OCI-LY7 (cell line): ENCODE measurements around the gene PCSK7. TPM values are rescaled to one million over a fixed set of nuclear protein-coding genes. Genes with fewer than 3 reads are reported as not detected.

ENCODE experiments used
- BruUV-seq: library from RNA; stranded (reverse); fragments of 400-500 nt; replicated peaks from 2 replicates; lab custom pipeline; 2021; lab: Mats Ljungman, UMichigan
- CTCF ChIA-PET: fragments of 300-600 bp; sonication (Branson Sonifier 250); formaldehyde crosslinking; loops from one replicate; lab custom pipeline; 2022; ENCODE audit warnings: antibody characterized with exemption; ENCODE audit not compliant: unreplicated experiment; lab: Charles Lee
- POLR2A ChIA-PET: fragments of 300-600 bp; sonication (Branson Sonifier 250); formaldehyde crosslinking; loops from one replicate; lab custom pipeline; 2022; ENCODE audit warnings: antibody characterized with exemption; lab: Charles Lee
- DNase-seq: peaks from one replicate; pipeline ENCODE4 v3.0.0-alpha.2; 2015; ENCODE audit warnings: low spot score
- H2AFZ ChIP-seq: fragments of 200-600 bp; sonication (generic), shearing (Covaris generic); 2 replicates; pipeline ENCODE4 v1.6.1; 2014; ENCODE audit warnings: mild to moderate bottlenecking, antibody characterized with exemption, low read length, moderate library complexity
- H3K27ac ChIP-seq: fragments of 200-600 bp; sonication (generic); 2 replicates; pipeline ENCODE4 v1.5.1; 2014; ENCODE audit warnings: mixed run types, low read depth, mild to moderate bottlenecking, moderate library complexity, low read length, inconsistent platforms; ENCODE audit not compliant: poor library complexity, severe bottlenecking
- H3K36me3 ChIP-seq: fragments of 200-600 bp; sonication (generic); 2 replicates; pipeline ENCODE4 v1.6.1; 2014; ENCODE audit warnings: mild to moderate bottlenecking, antibody characterized with exemption, low read length, moderate library complexity, mixed read lengths; ENCODE audit not compliant: insufficient read depth
- H3K4me1 ChIP-seq: fragments of 200-600 bp; sonication (generic); 2 replicates; pipeline ENCODE4 v1.5.1; 2014; ENCODE audit warnings: mild to moderate bottlenecking, low read length; ENCODE audit not compliant: insufficient read depth, poor library complexity, severe bottlenecking
- H3K4me2 ChIP-seq: fragments of 200-600 bp; sonication (generic); 2 replicates; pipeline ENCODE4 v1.6.1; 2014; ENCODE audit warnings: mild to moderate bottlenecking, low read length
- H3K4me3 ChIP-seq: fragments of 200-600 bp; sonication (generic); 2 replicates; pipeline ENCODE4 v1.5.1; 2014; ENCODE audit warnings: mild to moderate bottlenecking, low read depth, low read length; ENCODE audit not compliant: poor library complexity, severe bottlenecking
- H3K79me2 ChIP-seq: fragments of 200-600 bp; sonication (generic); 2 replicates; pipeline ENCODE4 v1.6.1; 2016; ENCODE audit warnings: low read depth, mild to moderate bottlenecking, low read length, moderate library complexity, mixed read lengths; ENCODE audit not compliant: insufficient read depth
- H3K9me2 ChIP-seq: fragments of 200-600 bp; sonication (generic); 2 replicates; pipeline ENCODE4 v1.6.1; 2016; ENCODE audit warnings: mild to moderate bottlenecking, low read length, mixed read lengths; ENCODE audit not compliant: insufficient read depth
- H3K9me3 ChIP-seq: fragments of 200-600 bp; sonication (generic); 2 replicates; pipeline ENCODE4 v1.6.1; 2014; ENCODE audit warnings: mild to moderate bottlenecking, mixed run types, low read length, mixed read lengths
- H4K20me1 ChIP-seq: fragments of 200-600 bp; sonication (generic); 2 replicates; pipeline ENCODE4 v1.6.1; 2014; ENCODE audit warnings: mild to moderate bottlenecking, antibody characterized with exemption, low read length, moderate library complexity, mixed read lengths; ENCODE audit not compliant: insufficient read depth
- EZH2phosphoT487 ChIP-seq: fragments of 200-600 bp; sonication (generic); IDR thresholded peaks from 2 replicates; pipeline ENCODE4 v1.6.1; 2018; ENCODE audit warnings: low read depth, borderline replicate concordance, mild to moderate bottlenecking, mixed run types, antibody characterized with exemption, low read length, moderate library complexity, mixed read lengths
- intact Hi-C: fragments of 100-400 bp; cut with micrococcal nuclease; formaldehyde crosslinking; loops from one replicate; pipeline ENCODE4 v1.10.0; 2022; ENCODE audit not compliant: unreplicated experiment
- total RNA-seq, 2 experiments: library from RNA; depleted of rRNA in 1 of 2; stranded (reverse); fragments of >200 nt in 1 of 2; shearing (Covaris generic) in 1 of 2; gene quantifications; 2 replicates each; pipeline ENCODE4 v1.2.3, GENCODE V29; 2014 to 2022
- TF ChIP-seq, protein P1 (sequence below): fragments of 200-600 bp; sonication (generic); conservative IDR thresholded peaks from 2 replicates; pipeline ENCODE4 v1.5.1; 2014; ENCODE audit warnings: mild to moderate bottlenecking, antibody characterized with exemption, low read length, moderate library complexity, mixed read lengths

Gene PCSK7
- total RNA-seq, 2 experiments from 2014 or later: 44.1 to 91.2 TPM

DNA sequence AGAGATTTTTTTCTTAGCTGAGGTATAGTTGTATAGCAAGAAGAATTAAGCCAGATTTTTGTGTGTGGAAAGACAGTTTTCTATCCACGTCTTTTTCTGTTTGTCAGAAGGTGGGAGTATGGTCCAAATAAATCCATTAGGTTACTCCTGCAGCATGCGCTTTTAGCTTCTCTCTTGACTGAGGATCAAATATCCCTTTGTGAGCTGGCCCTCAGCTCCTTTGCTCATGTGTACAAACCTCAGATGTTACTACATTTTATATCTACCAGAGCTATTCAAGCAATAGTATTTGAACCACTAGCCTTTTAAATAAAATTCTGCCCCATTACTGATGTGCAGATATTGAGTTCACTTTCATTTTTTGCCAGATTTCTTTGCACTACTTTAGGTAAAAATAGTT lies 62.1 kb downstream of the PCSK7 start:
- Histone ChIP-seq H3K27ac (no peak overlapping the region), H3K4me1 (no peaks in the 10 kb centered on the region), H2AFZ (no peak overlapping the region), H3K4me2 (no peak overlapping the region), H3K9me3 (no peaks in the 10 kb centered on the region), H3K79me2 (no peaks in the 10 kb centered on the region), H3K4me3 (no peak overlapping the region), H4K20me1 (no peaks in the 10 kb centered on the region), H3K9me2 (no peaks in the 10 kb centered on the region), H3K36me3 (peaks cover 78% of the 10 kb centered on the region)
- ChIA-PET POLR2A (interaction anchor here (0.6 to 2.6 kb wide), 5 partner anchors 9 to 980 kb away, joined by 3 to 9 read pairs (median 6); partner anchors contain the start of gene SIDT2), CTCF (no interaction called here)
- TF ChIP-seq, protein P1, sequence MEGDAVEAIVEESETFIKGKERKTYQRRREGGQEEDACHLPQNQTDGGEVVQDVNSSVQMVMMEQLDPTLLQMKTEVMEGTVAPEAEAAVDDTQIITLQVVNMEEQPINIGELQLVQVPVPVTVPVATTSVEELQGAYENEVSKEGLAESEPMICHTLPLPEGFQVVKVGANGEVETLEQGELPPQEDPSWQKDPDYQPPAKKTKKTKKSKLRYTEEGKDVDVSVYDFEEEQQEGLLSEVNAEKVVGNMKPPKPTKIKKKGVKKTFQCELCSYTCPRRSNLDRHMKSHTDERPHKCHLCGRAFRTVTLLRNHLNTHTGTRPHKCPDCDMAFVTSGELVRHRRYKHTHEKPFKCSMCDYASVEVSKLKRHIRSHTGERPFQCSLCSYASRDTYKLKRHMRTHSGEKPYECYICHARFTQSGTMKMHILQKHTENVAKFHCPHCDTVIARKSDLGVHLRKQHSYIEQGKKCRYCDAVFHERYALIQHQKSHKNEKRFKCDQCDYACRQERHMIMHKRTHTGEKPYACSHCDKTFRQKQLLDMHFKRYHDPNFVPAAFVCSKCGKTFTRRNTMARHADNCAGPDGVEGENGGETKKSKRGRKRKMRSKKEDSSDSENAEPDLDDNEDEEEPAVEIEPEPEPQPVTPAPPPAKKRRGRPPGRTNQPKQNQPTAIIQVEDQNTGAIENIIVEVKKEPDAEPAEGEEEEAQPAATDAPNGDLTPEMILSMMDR: no peak
- BruUV-seq: no TSS peak
- DNase-seq: no peak
- intact Hi-C loops: no loop called here

DNA sequence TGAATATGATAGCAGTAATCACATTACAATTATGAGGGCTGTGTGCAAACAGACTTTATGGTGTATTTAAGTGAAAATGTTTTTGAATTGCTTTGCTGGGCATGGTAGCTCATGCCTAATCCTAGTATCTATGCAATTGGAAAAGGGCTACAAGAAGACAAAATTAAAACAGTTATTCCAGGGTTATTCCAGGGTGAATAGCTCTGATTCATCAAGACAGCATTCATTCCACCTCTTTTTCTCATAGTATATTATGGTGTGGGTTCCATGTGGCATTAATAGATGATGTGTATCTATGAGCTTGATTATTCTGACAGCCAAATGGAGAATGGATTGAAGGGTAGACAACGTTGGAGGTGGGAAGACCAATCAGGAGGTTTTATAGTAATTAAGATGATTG lies 65.4 kb downstream of the PCSK7 start:
- Histone ChIP-seq H3K4me2 (no peak overlapping the region), H3K4me1 (no peaks in the 10 kb centered on the region), H3K9me2 (no peaks in the 10 kb centered on the region), H3K9me3 (no peaks in the 10 kb centered on the region), H3K79me2 (no peaks in the 10 kb centered on the region), H2AFZ (no peak overlapping the region), H3K4me3 (no peak overlapping the region), H3K36me3 (peaks cover 97% of the 10 kb centered on the region), H4K20me1 (no peaks in the 10 kb centered on the region), H3K27ac (no peak overlapping the region)
- POLR2A ChIA-PET: interaction anchor here (1.0 to 1.2 kb wide), 6 partner anchors 9 to 417 kb away, joined by 3 to 5 read pairs (median 3); partner anchors contain the start of genes PAFAH1B2 and SIDT2
- CTCF ChIA-PET: interaction anchor here (1.0 kb wide), 1 partner anchor 23 kb away, joined by 3 read pairs; the partner anchor contains the start of gene PAFAH1B2
- DNase-seq: no peak
- no TSS peak for BruUV-seq
- TF ChIP-seq, protein P1: no peak
- TF ChIP-seq EZH2phosphoT487: no peak
- intact Hi-C loops: no loop called here

DNA sequence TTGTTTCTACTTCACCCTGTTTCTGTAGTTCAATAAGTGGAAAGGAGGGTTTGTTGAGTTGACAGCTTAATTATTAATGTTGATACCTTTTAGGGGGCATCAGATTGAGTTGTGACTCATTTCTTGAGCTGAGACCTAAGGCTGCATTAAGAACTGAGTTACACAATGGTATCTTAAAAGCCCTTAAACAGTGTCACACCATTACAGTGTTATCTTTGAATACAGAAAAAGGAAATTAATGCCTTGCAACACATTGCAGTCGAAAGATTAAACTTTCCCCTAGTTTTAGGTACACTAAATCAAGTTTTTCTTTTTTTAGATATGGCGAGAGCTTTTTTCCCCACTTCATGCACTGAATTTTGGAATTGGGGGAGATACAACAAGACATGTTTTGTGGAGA lies 71.0 kb downstream of the PCSK7 start:
- Histone ChIP-seq H3K4me3 (no peak overlapping the region), H3K9me3 (no peaks in the 10 kb centered on the region), H3K36me3 (peaks cover 94% of the 10 kb centered on the region), H3K4me2 (no peak overlapping the region), H3K27ac (no peak overlapping the region), H3K4me1 (peaks cover 10% of the 10 kb centered on the region), H3K9me2 (no peaks in the 10 kb centered on the region), H3K79me2 (peaks cover 52% of the 10 kb centered on the region), H4K20me1 (0 out of 2 replicates have a peak, but pooled peaks cover 4% of the 10 kb centered on the region), H2AFZ (no peak overlapping the region)
- no TSS peak for BruUV-seq
- no peak for TF ChIP-seq EZH2phosphoT487
- TF ChIP-seq, protein P1: no peak
- ChIA-PET POLR2A (interaction anchor here (0.5 to 1.7 kb wide), 6 partner anchors 10 to 846 kb away, joined by 3 to 10 read pairs (median 4); partner anchors contain the start of genes CEP164 and SIDT2), CTCF (interaction anchor here (1.2 kb wide), 1 partner anchor 20 kb away, joined by 3 read pairs; no protein-coding TSS in a partner anchor)
- DNase-seq: no peak
- intact Hi-C loops: no loop called here
